Keratinocyte (primary cell): ENCODE results near the gene DNAJA3. TPM values are rescaled to one million over a fixed set of nuclear protein-coding genes. Genes with fewer than 3 reads are reported as not detected.

Experiments
- DNase-seq: peaks from one replicate; pipeline ENCODE4 v3.0.0-alpha.2; 2011; ENCODE audit warnings: low read depth, missing footprints, low spot score
- FAIRE-seq: peaks from 2 replicates; lab custom pipeline; 2011; peaks lifted over from hg19 to GRCh38; lab: Jason Lieb, UNC
- H2AFZ ChIP-seq: 2 replicates; pipeline ENCODE4 v1.6.0; 2012; ENCODE audit warnings: low read length, control low read depth, inconsistent platforms; ENCODE audit not compliant: control insufficient read depth
- H3K27ac ChIP-seq: 2 replicates; pipeline ENCODE4 v1.5.1; 2011; ENCODE audit warnings: low read length; ENCODE audit not compliant: control insufficient read depth, insufficient read depth
- H3K27me3 ChIP-seq: 3 replicates; pipeline ENCODE4 v1.6.0; 2011; ENCODE audit warnings: low read length; ENCODE audit not compliant: control insufficient read depth, insufficient read depth; ENCODE audit errors: extremely low read depth
- H3K36me3 ChIP-seq, 2 experiments: 2 replicates in 1 of 2; 3 replicates in 1 of 2; pipeline ENCODE4 v1.5.1; 2011; ENCODE audit warnings: low read length in 2 of 2, mild to moderate bottlenecking in 1 of 2; ENCODE audit not compliant: control insufficient read depth in 2 of 2, insufficient read depth in 2 of 2; ENCODE audit errors: extremely low read depth in 1 of 2
- H3K4me1 ChIP-seq: 3 replicates; pipeline ENCODE4 v1.5.1; 2011; ENCODE audit warnings: low read length; ENCODE audit not compliant: control insufficient read depth, insufficient read depth; ENCODE audit errors: extremely low read depth
- H3K4me2 ChIP-seq: 3 replicates; pipeline ENCODE4 v1.6.0; 2011; ENCODE audit warnings: low read depth, low read length; ENCODE audit not compliant: control insufficient read depth, insufficient read depth; ENCODE audit errors: extremely low read depth
- H3K4me3 ChIP-seq, 3 experiments: fragments of 200-600 bp in 1 of 3; sonication (generic) in 1 of 3; 2 replicates in 2 of 3; 3 replicates in 1 of 3; pipeline ENCODE4 v1.5.1; 2011 to 2016; ENCODE audit warnings: low read length in 3 of 3, mild to moderate bottlenecking in 3 of 3, control low read depth in 2 of 3, inconsistent platforms in 1 of 3, low read depth in 1 of 3, mixed read lengths in 1 of 3, mixed run types in 1 of 3, moderate library complexity in 1 of 3; ENCODE audit not compliant: control insufficient read depth in 2 of 3, insufficient read depth in 2 of 3; ENCODE audit errors: extremely low read depth in 1 of 3
- H3K79me2 ChIP-seq: 2 replicates; pipeline ENCODE4 v1.6.0; 2012; ENCODE audit warnings: low read length; ENCODE audit not compliant: control insufficient read depth, insufficient read depth
- H3K9ac ChIP-seq: 3 replicates; pipeline ENCODE4 v1.6.0; 2011; ENCODE audit warnings: low read length; ENCODE audit not compliant: control insufficient read depth, insufficient read depth; ENCODE audit errors: extremely low read depth
- H3K9me1 ChIP-seq: 3 replicates; pipeline ENCODE4 v1.6.0; 2011; ENCODE audit warnings: low read length; ENCODE audit not compliant: control insufficient read depth, insufficient read depth; ENCODE audit errors: extremely low read depth
- H3K9me3 ChIP-seq: 2 replicates; pipeline ENCODE4 v1.5.1; 2012; ENCODE audit warnings: low read depth, low read length; ENCODE audit not compliant: control insufficient read depth
- H4K20me1 ChIP-seq: 3 replicates; pipeline ENCODE4 v1.6.0; 2011; ENCODE audit warnings: low read length; ENCODE audit not compliant: control insufficient read depth, insufficient read depth; ENCODE audit errors: extremely low read depth
- CTCF ChIP-seq, 3 experiments: IDR thresholded peaks in 1 of 3; conservative IDR thresholded peaks in 1 of 3; optimal IDR thresholded peaks in 1 of 3; 2 replicates in 2 of 3; 3 replicates in 1 of 3; pipeline versions ENCODE3 to v1.5.1; 2011; ENCODE audit warnings: low read length in 3 of 3, mild to moderate bottlenecking in 3 of 3, moderate library complexity in 2 of 3, control low read depth in 1 of 3, inconsistent platforms in 1 of 3; ENCODE audit not compliant: insufficient read depth in 2 of 3; ENCODE audit errors: extremely low read depth in 1 of 3
- EZH2 ChIP-seq: IDR thresholded peaks from one replicate; pipeline ENCODE4 v1.6.1; 2012; ENCODE audit warnings: inconsistent platforms, mild to moderate bottlenecking, low read length, moderate library complexity
- dilution Hi-C: fragments of 300-500 bp; cut with MboI; formaldehyde crosslinking; loops from one replicate; pipeline ENCODE4 v1.7.0; 2020; ENCODE audit warnings: low sequenced_read_pairs; ENCODE audit not compliant: extremely low pct_ligation_motif_present
- polyA plus RNA-seq, 5 experiments: library from polyadenylated mRNA; depleted of rRNA in 3 of 5; stranded (reverse) in 3 of 5; stranded (forward) in 1 of 5; unstranded in 1 of 5; fragments of >200 nt; gene quantifications; 1 replicate in 1 of 5; 2 replicates in 3 of 5; 3 replicates in 1 of 5; pipeline versions ENCODE4 v1.2.1 to v1.2.3, GENCODE V29; 2011 to 2012; ENCODE audit warnings: missing spikeins in 2 of 5, low read depth in 1 of 5, low replicate concordance in 1 of 5

DNAJA3 gene
- polyA plus RNA-seq, 1 donor (not counting 4 experiments of a cell fraction or from before 2014, with no cell fraction given) = 48.4 TPM

GRCh38 chr16:4412159-4412558, 13.5 kb upstream of the DNAJA3 start:
- FAIRE-seq (no peak), DNase-seq (no peak)
- Histone ChIP-seq H3K79me2 (peaks cover 30% of the 10 kb centered on the region), H3K9ac (no peak overlapping the region), H3K27me3 (no peaks in the 10 kb centered on the region), H3K4me3 (no peak overlapping the region), H3K9me1 (no peaks in the 10 kb centered on the region), H3K4me1 (peaks cover 18% of the 10 kb centered on the region), H3K9me3 (no peaks in the 10 kb centered on the region), H3K4me2 (no peak overlapping the region), H3K36me3 (peaks cover 16 to 21% of the 10 kb centered on the region in 2 experiments), H4K20me1 (peaks cover 12% of the 10 kb centered on the region), H2AFZ (no peak overlapping the region), H3K27ac (no peak overlapping the region)
- dilution Hi-C loops = no loop called here
- no peak for TF ChIP-seq CTCF (optimal IDR thresholded peaks at IDR 0.05 in 1 of 3, IDR thresholded peaks at IDR 0.05 in 1 of 3, conservative IDR thresholded peaks at IDR 0.05 in 1 of 3; ENCODE audit: extremely low read depth in 1 of 3, insufficient read depth in 2 of 3, low read length in 3 of 3)

GRCh38 chr16:4412854-4413253, 12.8 kb upstream of the DNAJA3 start:
- Histone ChIP-seq H3K36me3 (peaks cover 11 to 15% of the 10 kb centered on the region in 2 experiments), H4K20me1 (peaks cover 12% of the 10 kb centered on the region), H3K79me2 (peaks cover 30% of the 10 kb centered on the region), H3K9me3 (no peaks in the 10 kb centered on the region), H3K27me3 (no peaks in the 10 kb centered on the region), H3K4me2 (no peak overlapping the region), H3K27ac (no peak overlapping the region), H3K9ac (no peak overlapping the region), H3K4me1 (peaks cover 18% of the 10 kb centered on the region), H3K4me3 (no peak overlapping the region), H3K9me1 (no peaks in the 10 kb centered on the region), H2AFZ (no peak overlapping the region)
- dilution Hi-C loops = no loop called here
- TF ChIP-seq CTCF (optimal IDR thresholded peaks at IDR 0.05 in 1 of 3, IDR thresholded peaks at IDR 0.05 in 1 of 3, conservative IDR thresholded peaks at IDR 0.05 in 1 of 3; ENCODE audit: extremely low read depth in 1 of 3, insufficient read depth in 2 of 3, low read length in 3 of 3) (no peak), EZH2 (no peak)
- DNase-seq (no peak), FAIRE-seq (no peak)
